Neutrophil (primary cell): Measurements from ENCODE around the gene TMEM120B.
"Not testable (repeated sequence)": the region's sequence is repeated elsewhere in the genome, so short reads cannot be mapped to it uniquely, and the experiment has no call there.

Source experiments
- H3K27ac ChIP-seq: fragments of 200-600 bp; sonication (generic); 2 replicates; pipeline ENCODE4 v1.5.1; 2016; ENCODE audit warnings: mild to moderate bottlenecking, moderate library complexity
- H3K27me3 ChIP-seq: fragments of 200-600 bp; sonication (generic); 2 replicates; pipeline ENCODE4 v1.6.0; 2016; ENCODE audit warnings: mild to moderate bottlenecking
- H3K36me3 ChIP-seq: fragments of 200-600 bp; sonication (generic); 2 replicates; pipeline ENCODE4 v1.5.1; 2017
- H3K4me1 ChIP-seq, 2 experiments: fragments of 200-600 bp in 1 of 2; sonication (generic) in 1 of 2; 1 replicate in 1 of 2; 2 replicates in 1 of 2; pipeline versions ENCODE4 v1.5.1 to v1.6.1; 2013 to 2016; ENCODE audit warnings: low read depth in 1 of 2, low read length in 1 of 2, mild to moderate bottlenecking in 1 of 2, moderate library complexity in 1 of 2; ENCODE audit not compliant: control insufficient read depth in 1 of 2, insufficient read depth in 1 of 2
- H3K4me3 ChIP-seq, 2 experiments: fragments of 200-600 bp in 1 of 2; sonication (generic) in 1 of 2; 1 replicate in 1 of 2; 2 replicates in 1 of 2; pipeline ENCODE4 v1.5.1; 2013 to 2016; ENCODE audit warnings: low read depth in 1 of 2, low read length in 1 of 2, mild to moderate bottlenecking in 1 of 2, moderate library complexity in 1 of 2
- H3K9me3 ChIP-seq: fragments of 200-600 bp; sonication (generic); 2 replicates; pipeline ENCODE4 v1.5.1; 2016
- TF ChIP-seq, protein P1 (sequence below): fragments of 200-600 bp; sonication (generic); IDR thresholded peaks from 2 replicates; pipeline ENCODE4 v1.5.1; 2016; ENCODE audit warnings: antibody characterized with exemption

TMEM120B gene

GRCh38 chr12:121689430-121689829 lies 23.1 kb upstream of the TMEM120B start:
- Histone ChIP-seq H3K4me1 (peaks cover 4 to 12% of the 10 kb centered on the region in 2 experiments), H3K4me3 (no peak overlapping the region), H3K27ac (no peak overlapping the region), H3K36me3 (no peaks in the 10 kb centered on the region), H3K27me3 (no peaks in the 10 kb centered on the region), H3K9me3 (no peaks in the 10 kb centered on the region)
- TF ChIP-seq, protein P1, sequence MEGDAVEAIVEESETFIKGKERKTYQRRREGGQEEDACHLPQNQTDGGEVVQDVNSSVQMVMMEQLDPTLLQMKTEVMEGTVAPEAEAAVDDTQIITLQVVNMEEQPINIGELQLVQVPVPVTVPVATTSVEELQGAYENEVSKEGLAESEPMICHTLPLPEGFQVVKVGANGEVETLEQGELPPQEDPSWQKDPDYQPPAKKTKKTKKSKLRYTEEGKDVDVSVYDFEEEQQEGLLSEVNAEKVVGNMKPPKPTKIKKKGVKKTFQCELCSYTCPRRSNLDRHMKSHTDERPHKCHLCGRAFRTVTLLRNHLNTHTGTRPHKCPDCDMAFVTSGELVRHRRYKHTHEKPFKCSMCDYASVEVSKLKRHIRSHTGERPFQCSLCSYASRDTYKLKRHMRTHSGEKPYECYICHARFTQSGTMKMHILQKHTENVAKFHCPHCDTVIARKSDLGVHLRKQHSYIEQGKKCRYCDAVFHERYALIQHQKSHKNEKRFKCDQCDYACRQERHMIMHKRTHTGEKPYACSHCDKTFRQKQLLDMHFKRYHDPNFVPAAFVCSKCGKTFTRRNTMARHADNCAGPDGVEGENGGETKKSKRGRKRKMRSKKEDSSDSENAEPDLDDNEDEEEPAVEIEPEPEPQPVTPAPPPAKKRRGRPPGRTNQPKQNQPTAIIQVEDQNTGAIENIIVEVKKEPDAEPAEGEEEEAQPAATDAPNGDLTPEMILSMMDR = no peak

- H3K4me3 ChIP-seq, H3K36me3 ChIP-seq, H3K27me3 ChIP-seq, H3K27ac ChIP-seq, H3K4me1 ChIP-seq, H3K9me3 ChIP-seq: not testable (repeated sequence)
Observed at GRCh38 chr12:121692744-121693143, 19.8 kb upstream of the TMEM120B start.

DNA sequence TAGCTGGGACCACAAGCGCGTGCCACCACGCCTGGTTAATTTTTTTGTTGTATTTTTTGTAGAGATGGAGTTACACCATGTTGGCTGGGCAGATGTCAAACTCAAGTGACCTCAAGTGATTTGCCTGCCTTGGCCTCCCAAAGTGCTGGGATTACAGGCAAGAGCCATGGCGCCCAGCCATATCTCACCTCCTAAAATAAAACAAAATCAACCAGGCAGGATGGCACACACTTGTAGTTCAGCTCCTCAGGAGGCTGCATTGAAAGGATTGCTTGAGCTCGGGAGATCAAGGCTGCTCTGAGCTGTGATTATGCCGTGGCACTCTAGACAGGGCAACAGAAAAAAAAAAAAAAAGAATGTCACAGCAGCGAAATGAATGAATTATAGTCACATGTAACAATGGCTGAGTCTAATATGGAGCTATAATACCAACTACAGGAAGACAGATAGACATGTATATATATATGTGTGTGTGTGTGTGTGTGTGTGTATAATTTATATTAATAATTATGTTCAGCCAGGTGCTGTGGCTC lies 19.3 kb upstream of the TMEM120B start:
- Histone ChIP-seq H3K4me3 (no peak overlapping the region), H3K27ac (no peak overlapping the region), H3K27me3 (no peaks in the 10 kb centered on the region), H3K4me1 (peaks cover 0 to 3% of the 10 kb centered on the region in 2 experiments), H3K36me3 (no peaks in the 10 kb centered on the region), H3K9me3 (no peaks in the 10 kb centered on the region)
- TF ChIP-seq, protein P1 = no peak

GRCh38 chr12:121697093-121697698 lies 15.4 kb upstream of the TMEM120B start:
- TF ChIP-seq, protein P1 = peak; percentile 58
- no peaks in the 10 kb centered on the region for H3K36me3 ChIP-seq
- H3K27me3 ChIP-seq = no peaks in the 10 kb centered on the region
- H3K9me3 ChIP-seq = no peaks in the 10 kb centered on the region
- H3K4me3 ChIP-seq = no peak overlapping the region
- peaks cover 0 to 3% of the 10 kb centered on the region in 2 experiments for H3K4me1 ChIP-seq
- H3K27ac ChIP-seq = no peak overlapping the region

GRCh38 chr12:121697861-121698260 lies 14.7 kb upstream of the TMEM120B start:
- not testable (repeated sequence) for H3K27ac ChIP-seq, H3K4me1 ChIP-seq, H3K4me3 ChIP-seq, H3K9me3 ChIP-seq, H3K27me3 ChIP-seq, H3K36me3 ChIP-seq

- H3K4me3 ChIP-seq = no peak overlapping the region
- no peaks in the 10 kb centered on the region for H3K9me3 ChIP-seq
- TF ChIP-seq, protein P1 = no peak
- no peaks in the 10 kb centered on the region for H3K27me3 ChIP-seq
- H3K4me1 ChIP-seq = peaks cover 0 to 3% of the 10 kb centered on the region in 2 experiments
- H3K27ac ChIP-seq = no peak overlapping the region
- no peaks in the 10 kb centered on the region for H3K36me3 ChIP-seq
Observed at GRCh38 chr12:121701667-121702277, 10.8 kb upstream of the TMEM120B start.
